Dendritic cell treated with granulocyte-macrophage colony-stimulating factor and Interleukin-4, amounts not matched to agents 40 ng/mL and 50 ng/mL, for 4 days (primary cell): ENCODE measurements around the gene TTF1.

Experiments used
- H3K27ac Mint-ChIP-seq: one replicate; pipeline ENCODE4 v1.8.0; 2022; ENCODE audit warnings: mild to moderate bottlenecking, mixed read lengths
- H3K27me3 Mint-ChIP-seq: one replicate; pipeline ENCODE4 v1.8.0; 2022; ENCODE audit warnings: mild to moderate bottlenecking, mixed read lengths
- H3K36me3 Mint-ChIP-seq: one replicate; pipeline ENCODE4 v1.8.0; 2022; ENCODE audit warnings: low read depth, mixed read lengths
- H3K4me1 Mint-ChIP-seq: one replicate; pipeline ENCODE4 v1.8.0; 2022; ENCODE audit warnings: low read depth, mixed read lengths
- H3K4me3 Mint-ChIP-seq: one replicate; pipeline ENCODE4 v1.8.0; 2022; ENCODE audit warnings: mild to moderate bottlenecking, moderate library complexity, mixed read lengths
- H3K9me3 Mint-ChIP-seq: one replicate; pipeline ENCODE4 v1.8.0; 2022; ENCODE audit warnings: mixed read lengths
- intact Hi-C: fragments of 100-400 bp; cut with micrococcal nuclease; formaldehyde crosslinking; loops from one replicate; pipeline ENCODE4 v1.15.0; 2022

Gene TTF1

GRCh38 chr9:132333556-132333955 lies 73.1 kb downstream of the TTF1 start:
- intact Hi-C loops: loop anchor here (5.0 kb wide), 2 partner anchors 36 to 51 kb away; no protein-coding TSS in a partner anchor
- Mint-ChIP-seq H3K4me3 (no peak overlapping the region), H3K27ac (no peak overlapping the region), H3K36me3 (peaks cover 94% of the 10 kb centered on the region), H3K4me1 (peaks cover 5% of the 10 kb centered on the region), H3K9me3 (no peaks in the 10 kb centered on the region), H3K27me3 (no peaks in the 10 kb centered on the region)

DNA sequence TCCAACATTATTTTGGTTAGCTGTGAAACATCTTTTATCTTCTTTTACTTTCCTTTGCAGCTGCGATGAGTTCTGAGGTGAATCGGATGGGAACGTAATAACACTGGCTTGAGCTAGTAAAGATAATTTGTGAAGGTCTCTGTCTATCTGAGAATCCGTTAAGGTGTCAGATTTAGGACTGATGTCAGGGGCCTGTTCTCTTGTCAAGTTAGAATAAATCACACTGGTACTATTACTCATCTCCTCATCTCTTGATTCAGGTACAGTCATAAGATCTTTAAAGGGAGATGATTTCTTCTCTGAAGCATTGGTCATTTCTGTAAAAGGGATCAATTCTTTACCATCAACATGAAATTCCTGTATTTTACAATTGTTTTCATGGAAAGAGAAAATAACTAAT lies 78.1 kb downstream of the TTF1 start:
- Mint-ChIP-seq H3K4me1 (no peaks in the 10 kb centered on the region), H3K27me3 (no peaks in the 10 kb centered on the region), H3K27ac (no peak overlapping the region), H3K9me3 (no peaks in the 10 kb centered on the region), H3K4me3 (no peak overlapping the region), H3K36me3 (peaks cover 90% of the 10 kb centered on the region)
- intact Hi-C loops: no loop called here

- intact Hi-C loops: no loop called here
- Mint-ChIP-seq H3K4me3 (no peak overlapping the region), H3K36me3 (peaks cover 84% of the 10 kb centered on the region), H3K27ac (no peak overlapping the region), H3K27me3 (no peaks in the 10 kb centered on the region), H3K9me3 (no peaks in the 10 kb centered on the region), H3K4me1 (no peaks in the 10 kb centered on the region)
Observed at GRCh38 chr9:132327537-132327936, 79.1 kb downstream of the TTF1 start.
